Calu3 (cell line): ENCODE data around the gene TMC1. TPM values are rescaled to one million over a fixed set of nuclear protein-coding genes. Genes with fewer than 3 reads are reported as not detected.

ENCODE experiments used
- BruUV-seq: library from RNA; stranded (reverse); fragments of 400-500 nt; replicated peaks from 2 replicates; lab custom pipeline; 2021; lab: Mats Ljungman, UMichigan
- CTCF ChIA-PET: fragments of 300-600 bp; sonication (Branson Sonifier 250); formaldehyde crosslinking; loops from one replicate; lab custom pipeline; 2022; ENCODE audit warnings: antibody characterized with exemption; lab: Charles Lee
- DNase-seq: peaks from one replicate; pipeline ENCODE4 v3.0.0; 2022
- H3K27ac Mint-ChIP-seq: one replicate; pipeline ENCODE4 v1.8.0; 2022; ENCODE audit warnings: mixed read lengths; ENCODE audit not compliant: unreplicated experiment
- H3K27me3 Mint-ChIP-seq: one replicate; pipeline ENCODE4 v1.8.0; 2022; ENCODE audit warnings: mixed read lengths; ENCODE audit not compliant: unreplicated experiment
- H3K36me3 Mint-ChIP-seq: one replicate; pipeline ENCODE4 v1.8.0; 2022; ENCODE audit warnings: mild to moderate bottlenecking, moderate library complexity, mixed read lengths; ENCODE audit not compliant: insufficient read depth, unreplicated experiment
- H3K4me1 Mint-ChIP-seq: one replicate; pipeline ENCODE4 v1.8.0; 2022; ENCODE audit warnings: mild to moderate bottlenecking, low read depth, mixed read lengths; ENCODE audit not compliant: unreplicated experiment
- H3K4me3 Mint-ChIP-seq: one replicate; pipeline ENCODE4 v1.8.0; 2022; ENCODE audit warnings: mild to moderate bottlenecking, low read depth, moderate library complexity, mixed read lengths; ENCODE audit not compliant: unreplicated experiment
- H3K9me3 Mint-ChIP-seq: one replicate; pipeline ENCODE4 v1.8.0; 2022; ENCODE audit warnings: low read depth, mixed read lengths; ENCODE audit not compliant: unreplicated experiment
- CTCF ChIP-seq: fragments of 200-600 bp; IDR thresholded peaks from one replicate; pipeline ENCODE4 v1.8.0; 2022; ENCODE audit warnings: antibody characterized with exemption; ENCODE audit not compliant: unreplicated experiment
- intact Hi-C: fragments of 100-400 bp; cut with micrococcal nuclease; formaldehyde crosslinking; loops from one replicate; pipeline ENCODE4 v1.10.0; 2022; ENCODE audit not compliant: unreplicated experiment
- total RNA-seq: library from RNA; stranded (reverse); gene quantifications from 2 replicates; pipeline ENCODE4 v1.2.3, GENCODE V29; 2022

Gene TMC1
- total RNA-seq, 1 experiment from 2014 or later: not detected

GRCh38 chr9:72552356-72552755, 30.9 kb downstream of the TMC1 start:
- BruUV-seq: no TSS peak
- Mint-ChIP-seq H3K27me3 (no peaks in the 10 kb centered on the region), H3K27ac (no peak overlapping the region), H3K4me1 (peaks cover 14% of the 10 kb centered on the region), H3K9me3 (no peaks in the 10 kb centered on the region), H3K4me3 (no peak overlapping the region), H3K36me3 (no peaks in the 10 kb centered on the region)
- intact Hi-C loops: no loop called here
- no peak for DNase-seq
- CTCF ChIA-PET: no interaction called here
- no peak for TF ChIP-seq CTCF

GRCh38 chr9:72554221-72554641, 32.8 kb downstream of the TMC1 start:
- Mint-ChIP-seq H3K4me3 (peak overlapping the region; percentile 9), H3K27ac (peak overlapping the region; percentile 79), H3K27me3 (no peaks in the 10 kb centered on the region), H3K4me1 (peaks cover 23% of the 10 kb centered on the region), H3K9me3 (no peaks in the 10 kb centered on the region), H3K36me3 (peaks cover 5% of the 10 kb centered on the region)
- CTCF ChIA-PET: interaction anchor here (0.6 to 1.0 kb wide), 5 partner anchors 20 to 365 kb away, joined by 3 to 6 read pairs (median 3); no protein-coding TSS in a partner anchor
- TF ChIP-seq CTCF: no peak
- no peak for DNase-seq
- intact Hi-C loops: no loop called here
- BruUV-seq: no TSS peak

- H3K27me3 Mint-ChIP-seq: no peaks in the 10 kb centered on the region
- TF ChIP-seq CTCF: no peak
- H3K4me3 Mint-ChIP-seq: no peak overlapping the region
- intact Hi-C loops: no loop called here
- H3K27ac Mint-ChIP-seq: peak overlapping the region; percentile 50
- no peaks in the 10 kb centered on the region for H3K9me3 Mint-ChIP-seq
- H3K4me1 Mint-ChIP-seq: peaks cover 23% of the 10 kb centered on the region
- peak; percentile 43 for DNase-seq
- CTCF ChIA-PET: interaction anchor here (0.7 kb wide), 1 partner anchor 192 kb away, joined by 3 read pairs; the partner anchor contains the start of gene ZFAND5
- no TSS peak for BruUV-seq
- peaks cover 5% of the 10 kb centered on the region for H3K36me3 Mint-ChIP-seq
Measured at GRCh38 chr9:72557549-72557948, 36.1 kb downstream of the TMC1 start.

GRCh38 chr9:72560086-72560485, 38.7 kb downstream of the TMC1 start:
- Mint-ChIP-seq H3K36me3 (peaks cover 5% of the 10 kb centered on the region), H3K27ac (no peak overlapping the region), H3K9me3 (peaks cover 2% of the 10 kb centered on the region), H3K27me3 (no peaks in the 10 kb centered on the region), H3K4me1 (peaks cover 9% of the 10 kb centered on the region), H3K4me3 (no peak overlapping the region)
- BruUV-seq: no TSS peak
- DNase-seq: no peak
- intact Hi-C loops: no loop called here
- CTCF ChIA-PET: no interaction called here
- TF ChIP-seq CTCF: no peak
